Sigmoid colon (tissue), 4 donors: ENCODE results near the gene FAM120AOS.

Source experiments
- CTCF ChIP-seq, 4 experiments: fragments of 450-650 bp in 3 of 4; fragments of 200-600 bp in 1 of 4; IDR thresholded peaks; one replicate each; pipeline ENCODE4 v1.5.1; 2016 to 2019; ENCODE audit warnings: antibody characterized with exemption in 4 of 4, mild to moderate bottlenecking in 3 of 4, moderate library complexity in 2 of 4
- EP300 ChIP-seq, 4 donors: sonication (generic); formaldehyde crosslinking; IDR thresholded peaks; one replicate each; pipeline ENCODE4 v1.6.1; 2017; ENCODE audit warnings: antibody characterized with exemption in 4 of 4
- POLR2A ChIP-seq, 2 donors: fragments of 450-650 bp; IDR thresholded peaks; one replicate each; pipeline ENCODE4 v1.6.1; 2016; ENCODE audit warnings: antibody characterized with exemption in 2 of 2, mild to moderate bottlenecking in 2 of 2, moderate library complexity in 2 of 2
- POLR2AphosphoS5 ChIP-seq, 4 donors: sonication (generic); formaldehyde crosslinking; IDR thresholded peaks; one replicate each; pipeline ENCODE4 v1.6.1; 2017; ENCODE audit warnings: antibody characterized with exemption in 4 of 4

- TF ChIP-seq POLR2A (IDR thresholded peaks at IDR 0.05) = no peak
- no peak for TF ChIP-seq CTCF (IDR thresholded peaks at IDR 0.05)
- TF ChIP-seq POLR2AphosphoS5 (IDR thresholded peaks at IDR 0.05) = no peak
- no peak for TF ChIP-seq EP300 (IDR thresholded peaks at IDR 0.05)
Observed at GRCh38 chr9:93476924-93477323, 23.5 kb upstream of the FAM120AOS start.
